HL-60 (cell line): ENCODE results near the gene OR6F1.
A peak's percentile ranks its signal among the peaks of the same experiment; 100 is the strongest.

Source experiments
- DNase-seq, 2 experiments: peaks; one replicate each; pipeline ENCODE4 v3.0.0-alpha.2; 2010 to 2020; ENCODE audit warnings: low read depth in 1 of 2, low spot score in 1 of 2
- H3K27ac ChIP-seq: fragments of 250-450 bp; sonication (Bioruptor Pico); replicated peaks from 2 replicates; pipeline ENCODE4 v1.5.1; 2020; ENCODE audit warnings: mild to moderate bottlenecking, moderate library complexity
- H3K27me3 ChIP-seq: fragments of 250-450 bp; sonication (Bioruptor Pico); 2 replicates; pipeline ENCODE4 v1.5.1; 2021; ENCODE audit warnings: mild to moderate bottlenecking, moderate library complexity; ENCODE audit not compliant: insufficient read depth, poor library complexity, severe bottlenecking
- H3K4me3 ChIP-seq: replicated peaks from 2 replicates; pipeline ENCODE4 v1.5.1; 2011; ENCODE audit warnings: mild to moderate bottlenecking, control low read depth, low read length; ENCODE audit not compliant: insufficient read depth
- GABPA ChIP-seq: IDR thresholded peaks from 2 replicates; pipeline ENCODE4 v1.6.1; 2012; ENCODE audit warnings: low read depth
- POLR2AphosphoS5 ChIP-seq: IDR thresholded peaks from 2 replicates; pipeline ENCODE4 v1.6.1; 2012; ENCODE audit warnings: low read depth
- SPI1 ChIP-seq: IDR thresholded peaks from 2 replicates; pipeline ENCODE4 v1.6.1; 2012; ENCODE audit warnings: low read depth, mild to moderate bottlenecking, borderline replicate concordance
- TF ChIP-seq, protein P1 (sequence below): IDR thresholded peaks from 2 replicates; pipeline ENCODE4 v1.6.1; 2012; ENCODE audit warnings: low read depth; ENCODE audit not compliant: insufficient replicate concordance
- TF ChIP-seq, protein P2 (sequence below): IDR thresholded peaks from one replicate; pipeline ENCODE4 v1.5.1; 2011; ENCODE audit warnings: low read length, control low read depth, inconsistent platforms; ENCODE audit not compliant: insufficient read depth

Gene OR6F1

DNA sequence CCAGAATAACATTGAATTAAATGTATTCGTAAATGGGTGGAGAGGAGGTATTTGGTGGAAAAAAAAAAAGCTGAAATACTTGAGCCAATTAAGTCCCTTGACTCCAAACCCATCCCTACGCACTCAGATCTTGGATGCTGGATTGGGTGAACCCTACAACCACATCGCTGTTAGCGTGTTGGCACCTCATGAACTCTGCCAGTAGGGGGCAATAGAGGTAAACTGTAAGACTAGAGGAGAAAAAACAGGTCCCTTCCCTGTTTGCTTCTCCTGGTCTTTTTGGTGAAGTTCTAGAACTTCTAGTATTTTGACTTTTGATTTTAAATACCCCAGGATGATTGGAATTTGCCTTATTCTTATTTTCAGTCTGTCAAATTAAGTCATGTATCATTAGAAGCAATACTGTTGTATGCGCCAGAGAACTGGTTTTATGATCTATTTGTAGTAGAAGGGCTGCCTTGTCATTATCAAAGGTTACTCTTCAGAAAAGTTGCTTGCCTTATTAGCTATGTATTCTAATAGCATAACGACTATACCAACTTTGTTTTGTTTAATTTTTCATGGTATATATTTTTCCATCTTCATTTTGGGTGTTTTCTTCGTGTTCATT lies 35.1 kb downstream of the OR6F1 start:
- TF ChIP-seq, protein P1, sequence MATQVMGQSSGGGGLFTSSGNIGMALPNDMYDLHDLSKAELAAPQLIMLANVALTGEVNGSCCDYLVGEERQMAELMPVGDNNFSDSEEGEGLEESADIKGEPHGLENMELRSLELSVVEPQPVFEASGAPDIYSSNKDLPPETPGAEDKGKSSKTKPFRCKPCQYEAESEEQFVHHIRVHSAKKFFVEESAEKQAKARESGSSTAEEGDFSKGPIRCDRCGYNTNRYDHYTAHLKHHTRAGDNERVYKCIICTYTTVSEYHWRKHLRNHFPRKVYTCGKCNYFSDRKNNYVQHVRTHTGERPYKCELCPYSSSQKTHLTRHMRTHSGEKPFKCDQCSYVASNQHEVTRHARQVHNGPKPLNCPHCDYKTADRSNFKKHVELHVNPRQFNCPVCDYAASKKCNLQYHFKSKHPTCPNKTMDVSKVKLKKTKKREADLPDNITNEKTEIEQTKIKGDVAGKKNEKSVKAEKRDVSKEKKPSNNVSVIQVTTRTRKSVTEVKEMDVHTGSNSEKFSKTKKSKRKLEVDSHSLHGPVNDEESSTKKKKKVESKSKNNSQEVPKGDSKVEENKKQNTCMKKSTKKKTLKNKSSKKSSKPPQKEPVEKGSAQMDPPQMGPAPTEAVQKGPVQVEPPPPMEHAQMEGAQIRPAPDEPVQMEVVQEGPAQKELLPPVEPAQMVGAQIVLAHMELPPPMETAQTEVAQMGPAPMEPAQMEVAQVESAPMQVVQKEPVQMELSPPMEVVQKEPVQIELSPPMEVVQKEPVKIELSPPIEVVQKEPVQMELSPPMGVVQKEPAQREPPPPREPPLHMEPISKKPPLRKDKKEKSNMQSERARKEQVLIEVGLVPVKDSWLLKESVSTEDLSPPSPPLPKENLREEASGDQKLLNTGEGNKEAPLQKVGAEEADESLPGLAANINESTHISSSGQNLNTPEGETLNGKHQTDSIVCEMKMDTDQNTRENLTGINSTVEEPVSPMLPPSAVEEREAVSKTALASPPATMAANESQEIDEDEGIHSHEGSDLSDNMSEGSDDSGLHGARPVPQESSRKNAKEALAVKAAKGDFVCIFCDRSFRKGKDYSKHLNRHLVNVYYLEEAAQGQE, result no peak
- TF ChIP-seq, protein P2, sequence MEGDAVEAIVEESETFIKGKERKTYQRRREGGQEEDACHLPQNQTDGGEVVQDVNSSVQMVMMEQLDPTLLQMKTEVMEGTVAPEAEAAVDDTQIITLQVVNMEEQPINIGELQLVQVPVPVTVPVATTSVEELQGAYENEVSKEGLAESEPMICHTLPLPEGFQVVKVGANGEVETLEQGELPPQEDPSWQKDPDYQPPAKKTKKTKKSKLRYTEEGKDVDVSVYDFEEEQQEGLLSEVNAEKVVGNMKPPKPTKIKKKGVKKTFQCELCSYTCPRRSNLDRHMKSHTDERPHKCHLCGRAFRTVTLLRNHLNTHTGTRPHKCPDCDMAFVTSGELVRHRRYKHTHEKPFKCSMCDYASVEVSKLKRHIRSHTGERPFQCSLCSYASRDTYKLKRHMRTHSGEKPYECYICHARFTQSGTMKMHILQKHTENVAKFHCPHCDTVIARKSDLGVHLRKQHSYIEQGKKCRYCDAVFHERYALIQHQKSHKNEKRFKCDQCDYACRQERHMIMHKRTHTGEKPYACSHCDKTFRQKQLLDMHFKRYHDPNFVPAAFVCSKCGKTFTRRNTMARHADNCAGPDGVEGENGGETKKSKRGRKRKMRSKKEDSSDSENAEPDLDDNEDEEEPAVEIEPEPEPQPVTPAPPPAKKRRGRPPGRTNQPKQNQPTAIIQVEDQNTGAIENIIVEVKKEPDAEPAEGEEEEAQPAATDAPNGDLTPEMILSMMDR, result peak; percentile 86
- TF ChIP-seq SPI1 (no peak), POLR2AphosphoS5 (no peak), GABPA (no peak)
- H3K27ac ChIP-seq, result no peak overlapping the region
- no peaks in the 10 kb centered on the region for H3K27me3 ChIP-seq
- H3K4me3 ChIP-seq, result no peak overlapping the region
- DNase-seq, result peak; percentile 21 to 64

DNA sequence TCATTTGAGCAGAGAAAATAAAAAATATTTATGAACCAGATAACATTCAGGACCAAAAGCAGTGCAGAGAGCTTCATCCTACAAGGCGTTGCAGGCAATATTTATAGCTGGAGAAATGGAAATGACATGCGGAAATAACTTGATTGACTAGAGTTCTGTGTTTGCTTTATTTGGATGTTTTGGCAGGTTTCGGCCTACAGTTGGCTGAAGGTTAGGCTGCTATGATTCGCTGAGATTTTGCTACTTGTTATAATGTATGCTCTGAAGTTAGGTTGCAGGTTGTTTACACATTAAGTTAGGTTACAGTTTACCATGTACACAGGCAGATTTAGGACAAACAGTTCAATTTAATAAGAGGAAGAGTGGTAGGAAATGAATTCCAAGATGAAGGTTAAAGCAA lies 36.3 kb downstream of the OR6F1 start:
- H3K27ac ChIP-seq, result no peak overlapping the region
- TF ChIP-seq GABPA, result no peak
- TF ChIP-seq, protein P1, result no peak
- TF ChIP-seq SPI1, result no peak
- no peak for TF ChIP-seq POLR2AphosphoS5
- TF ChIP-seq, protein P2, result no peak
- DNase-seq, result no peak

DNA sequence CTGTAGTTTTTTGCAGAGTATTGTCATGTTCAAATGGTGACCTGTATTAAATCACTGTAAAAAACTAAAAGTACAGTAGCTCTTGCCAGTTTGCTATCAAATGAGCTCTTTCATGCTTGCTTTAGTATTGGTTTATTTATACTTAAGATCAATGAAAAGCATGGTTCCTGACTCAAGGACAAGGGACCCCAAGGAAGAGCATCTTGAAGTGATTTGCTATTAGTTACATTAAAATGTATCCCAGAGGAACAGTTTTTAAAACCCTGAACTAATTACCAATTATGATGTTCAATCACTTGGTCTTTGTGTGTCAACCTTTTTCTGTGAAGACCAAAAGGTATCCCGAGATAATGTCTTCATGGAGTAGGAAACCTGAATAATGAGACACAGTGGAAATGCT lies 36.8 kb downstream of the OR6F1 start, which contains the start of gene OR13G1:
Gene OR13G1 (minus strand): TSS at position 101 of the 400 bp plus-strand sequence. CDS start 6,698 bp downstream, outside the sequence.
- TF ChIP-seq SPI1 (no peak), POLR2AphosphoS5 (no peak), GABPA (no peak)
- TF ChIP-seq, protein P1, result no peak
- TF ChIP-seq, protein P2, result no peak
- H3K27me3 ChIP-seq, result no peaks in the 10 kb centered on the region
- H3K27ac ChIP-seq, result no peak within 1 kb of the TSS
- DNase-seq, result no peak
- H3K4me3 ChIP-seq, result no peak within 1 kb of the TSS

More for the DNA sequence above, 36.3 kb downstream of the OR6F1 start:
- H3K27me3 ChIP-seq, result no peaks in the 10 kb centered on the region
- no peak overlapping the region for H3K4me3 ChIP-seq
